NCI-H1694 treated with DMSO at 0.1 percent for 48 hours (cell line): ENCODE results near the gene KLHL6.
A peak's percentile ranks its signal among the peaks of the same experiment; 100 is the strongest.
"Not testable (repeated sequence)": the region's sequence is repeated elsewhere in the genome, so short reads cannot be mapped to it uniquely, and the experiment has no call there.

Experiments
- DNase-seq: peaks from one replicate; lab custom pipeline; 2025; lab: John Stamatoyannopoulos, UW

KLHL6 gene

GRCh38 chr3:183485093-183485492 is 70.4 kb downstream of the KLHL6 start:
- no peak for DNase-seq

GRCh38 chr3:183484431-183485075 is 71.0 kb downstream of the KLHL6 start:
- DNase-seq = no peak

DNA sequence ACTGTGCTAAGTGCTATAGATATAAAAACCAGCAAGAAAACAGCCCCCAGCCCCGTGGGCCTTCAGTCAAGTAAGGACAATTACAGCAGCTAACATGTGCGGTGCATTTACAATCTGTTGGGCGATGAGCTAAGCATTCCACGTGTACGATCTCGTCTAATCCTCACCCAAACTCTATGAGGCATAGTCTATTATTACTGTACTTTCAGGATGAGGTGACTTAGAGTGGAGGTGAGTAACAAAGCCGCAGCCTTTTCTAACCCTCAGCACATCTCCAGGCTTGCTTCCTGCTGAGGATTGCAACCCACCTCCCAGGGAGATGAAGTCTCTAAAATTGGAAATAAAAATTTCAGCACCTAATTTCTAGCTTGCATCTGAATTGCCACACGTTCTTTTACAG is 73.9 kb downstream of the KLHL6 start:
- DNase-seq = no peak

GRCh38 chr3:183478501-183478900 is 77.0 kb downstream of the KLHL6 start:
- DNase-seq = no peak

DNA sequence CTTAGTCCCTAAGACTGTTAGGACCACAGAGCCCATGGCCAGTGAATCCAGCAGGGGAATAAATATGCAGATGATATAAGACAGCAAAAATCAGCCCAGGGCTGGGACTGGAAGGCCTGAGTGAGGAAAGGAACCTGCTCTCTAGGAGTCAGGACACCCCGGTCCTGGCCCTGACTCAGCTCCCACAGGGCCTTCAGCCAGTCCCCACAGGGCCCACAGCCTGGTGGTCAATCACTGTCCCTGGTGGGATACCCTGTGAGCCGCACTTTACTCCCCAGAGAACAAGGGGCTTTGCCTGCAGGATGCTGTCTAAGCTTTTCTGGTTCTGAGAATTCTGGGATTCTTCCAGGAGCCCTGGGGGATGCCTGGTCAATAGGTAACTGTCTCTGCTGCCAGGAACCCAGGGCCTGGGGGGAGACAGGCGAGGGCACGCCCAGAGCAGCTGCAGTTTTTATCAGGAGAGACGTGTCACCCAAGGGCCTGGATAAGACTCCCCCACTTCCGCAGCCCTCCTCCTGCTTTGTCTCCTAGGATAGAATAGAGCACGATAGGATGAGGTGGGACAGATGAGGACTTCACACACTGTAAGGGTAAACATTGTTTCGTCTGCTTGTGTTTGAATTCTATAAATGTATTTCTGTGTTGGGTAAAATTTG is 77.6 kb downstream of the KLHL6 start:
- DNase-seq = no peak

GRCh38 chr3:183475764-183476162 is 79.7 kb downstream of the KLHL6 start:
- not testable (repeated sequence) for DNase-seq

DNA sequence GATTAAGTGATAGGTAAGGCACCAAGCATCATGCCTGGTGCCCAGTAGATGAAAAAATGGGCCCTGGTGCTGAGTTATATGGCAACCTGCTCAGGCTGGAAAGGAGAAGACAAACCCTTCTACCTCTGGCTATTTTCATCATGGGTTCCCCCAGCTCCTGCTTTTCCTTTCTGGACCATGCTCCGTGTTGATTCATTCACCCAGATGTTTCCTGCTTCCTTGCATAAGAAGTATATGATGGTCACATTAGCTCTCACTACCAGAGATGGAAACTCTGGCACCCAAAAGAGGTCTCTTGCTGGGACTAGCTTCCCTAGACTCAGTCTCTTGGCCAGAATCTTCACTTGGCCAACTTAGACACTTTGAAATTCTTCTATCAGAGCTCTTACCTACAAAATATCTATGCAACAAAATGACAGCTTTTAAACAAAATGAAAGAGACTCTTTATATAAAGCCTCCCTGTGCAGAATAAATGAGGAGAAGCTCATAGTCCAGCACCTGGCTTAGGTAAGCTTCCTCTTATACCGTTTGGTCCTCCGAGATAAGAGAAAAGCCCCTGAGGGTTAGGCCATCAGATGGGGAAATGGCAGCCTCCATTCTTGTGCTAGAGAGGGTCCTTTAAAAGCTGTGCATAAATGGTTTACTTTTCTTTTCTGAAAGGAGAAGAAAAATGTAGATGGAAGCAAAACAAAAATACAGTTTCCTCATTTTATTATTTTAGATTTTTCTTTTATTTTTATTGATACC is 80.3 kb downstream of the KLHL6 start:
- DNase-seq = no peak

GRCh38 chr3:183473969-183474368 is 81.5 kb downstream of the KLHL6 start:
- no peak for DNase-seq

GRCh38 chr3:183472155-183472554 is 83.4 kb downstream of the KLHL6 start:
- no peak for DNase-seq

DNA sequence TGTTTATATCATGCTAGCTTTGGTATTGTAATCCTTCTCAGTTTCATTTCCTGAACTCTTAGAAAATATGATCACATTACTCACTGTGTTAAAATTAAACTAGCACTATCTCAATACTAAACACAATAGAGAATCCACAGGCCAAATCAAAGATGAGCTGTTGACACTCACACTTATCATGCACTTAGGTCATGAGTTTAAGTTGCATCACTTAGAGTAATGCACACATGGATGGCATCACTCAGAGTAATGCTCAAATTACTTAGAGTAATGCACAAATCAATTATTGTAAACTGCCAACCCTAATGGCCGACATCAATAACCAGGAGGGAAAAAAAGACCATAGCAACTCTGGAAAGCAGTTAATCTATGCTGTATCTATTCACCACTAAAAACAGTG is 87.1 kb downstream of the KLHL6 start:
- DNase-seq = no peak

DNA sequence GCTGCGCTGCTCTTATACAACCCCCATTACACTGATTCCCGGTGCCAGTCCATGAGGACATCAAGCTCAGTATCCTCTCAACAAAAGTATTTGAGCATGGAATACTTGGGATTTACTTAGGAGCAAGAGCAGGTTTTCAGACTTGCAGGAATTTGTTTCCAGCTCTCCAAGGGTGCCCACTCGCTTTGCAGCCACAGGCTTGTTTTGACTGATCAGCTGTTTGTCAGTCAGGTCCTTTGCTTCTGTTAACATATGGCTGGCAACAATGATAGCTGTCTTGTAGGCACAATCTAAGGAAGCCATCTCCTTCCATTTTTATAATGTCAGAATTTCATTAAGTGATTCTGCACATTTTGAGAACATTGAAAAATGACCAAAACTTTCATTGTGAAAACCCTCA is 88.9 kb downstream of the KLHL6 start:
- DNase-seq = no peak

DNA sequence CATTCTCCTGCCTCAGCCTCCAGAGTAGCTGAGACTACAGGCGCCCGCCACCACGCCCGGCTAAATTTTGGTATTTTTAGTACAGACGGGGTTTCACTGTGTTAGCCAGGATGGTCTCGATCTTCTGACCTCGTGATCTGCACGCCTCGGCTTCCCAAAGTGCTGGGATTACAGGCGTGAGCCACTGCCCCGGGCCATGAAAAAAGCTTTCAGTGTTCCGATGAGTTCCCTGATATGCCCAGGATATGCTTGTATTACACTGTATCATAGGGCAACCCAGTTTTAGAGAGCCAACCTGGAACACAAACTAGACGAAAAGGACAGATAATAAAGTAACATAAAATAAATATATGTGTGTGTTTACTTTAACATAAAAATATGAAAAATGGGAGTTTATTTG is 89.8 kb downstream of the KLHL6 start:
- DNase-seq = not testable (repeated sequence)

- no peak for DNase-seq
Observed at GRCh38 chr3:183464480-183464879, 91.0 kb downstream of the KLHL6 start.

GRCh38 chr3:183460081-183461055 is 95.1 kb downstream of the KLHL6 start:
- DNase-seq = no peak

GRCh38 chr3:183455089-183455488 is 100.4 kb downstream of the KLHL6 start:
- no peak for DNase-seq

DNA sequence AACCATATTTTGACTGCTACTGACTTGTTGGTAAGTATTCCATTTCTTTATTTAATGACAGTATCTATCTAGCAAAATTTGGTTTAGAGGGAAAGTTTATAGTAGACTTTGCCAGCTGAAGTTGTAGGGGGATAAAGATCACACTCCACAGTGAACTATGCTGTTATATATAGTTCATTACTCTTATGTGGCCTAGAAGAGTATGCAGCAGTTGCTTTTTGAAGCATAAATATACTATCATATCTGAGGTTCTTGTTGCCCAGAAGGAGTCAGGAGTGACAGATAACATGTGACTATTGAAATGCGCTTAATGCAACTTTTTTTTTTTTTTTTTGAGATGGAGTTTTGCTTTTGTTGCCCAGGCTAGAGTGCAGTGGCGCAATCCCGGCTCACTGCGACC is 101.4 kb downstream of the KLHL6 start:
- no peak for DNase-seq

DNA sequence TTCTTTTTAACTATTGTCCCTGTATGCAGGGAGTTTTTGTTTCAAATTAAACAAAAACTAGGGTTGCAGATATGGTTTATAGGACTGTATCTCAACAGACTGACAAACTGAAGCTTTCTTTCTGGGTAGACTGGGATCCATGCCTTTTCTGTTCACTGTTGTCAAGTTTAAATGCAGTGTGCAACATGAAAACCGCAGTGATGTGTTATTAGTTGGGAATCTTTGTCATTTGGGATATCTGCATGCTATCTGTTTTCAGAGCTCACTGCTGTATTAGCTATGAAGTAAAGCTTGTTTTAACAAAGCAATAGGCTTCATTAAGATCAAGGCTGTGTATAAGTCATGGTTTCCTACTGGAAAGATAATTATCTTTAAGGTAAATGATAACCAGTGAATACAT is 105.7 kb downstream of the KLHL6 start:
- DNase-seq = no peak

GRCh38 chr3:183449391-183449790 is 106.1 kb downstream of the KLHL6 start:
- no peak for DNase-seq

DNA sequence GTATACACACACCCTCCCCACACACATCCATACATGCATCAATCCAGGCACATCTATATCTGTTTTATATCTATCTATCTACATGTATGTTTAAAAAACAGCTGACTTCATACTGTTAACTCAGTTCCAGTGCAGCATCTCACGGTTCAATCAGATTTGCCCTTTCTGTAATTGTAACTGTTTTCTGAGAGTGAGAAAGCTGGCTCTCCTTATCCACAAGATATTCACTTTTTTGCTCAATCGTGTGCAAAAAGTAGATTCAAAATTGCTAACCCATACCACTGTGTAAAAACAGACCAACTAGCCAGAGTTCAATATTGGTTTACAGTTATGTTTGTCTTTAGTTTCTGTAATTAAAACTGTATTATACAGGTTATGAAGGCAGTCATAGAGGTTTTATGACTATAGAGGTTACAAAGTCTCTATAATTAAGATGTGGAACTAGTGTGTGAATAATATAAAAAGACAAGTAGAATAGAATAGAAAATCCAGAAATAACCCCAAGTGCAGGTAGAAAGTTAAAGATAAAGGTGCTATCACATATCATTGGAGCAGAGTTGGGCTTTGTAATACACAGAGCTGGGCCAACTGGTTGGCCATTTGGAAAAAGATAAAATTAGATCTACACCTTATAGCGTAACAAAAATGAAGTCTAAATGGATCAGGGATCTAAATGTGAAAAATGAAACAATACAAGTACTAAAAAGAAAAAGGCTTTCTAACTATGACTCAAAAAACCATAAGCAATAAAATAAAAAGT is 107.0 kb downstream of the KLHL6 start:
- DNase-seq = no peak

- peak; percentile 78 for DNase-seq
Observed at GRCh38 chr3:183447206-183448001, 108.1 kb downstream of the KLHL6 start.

DNA sequence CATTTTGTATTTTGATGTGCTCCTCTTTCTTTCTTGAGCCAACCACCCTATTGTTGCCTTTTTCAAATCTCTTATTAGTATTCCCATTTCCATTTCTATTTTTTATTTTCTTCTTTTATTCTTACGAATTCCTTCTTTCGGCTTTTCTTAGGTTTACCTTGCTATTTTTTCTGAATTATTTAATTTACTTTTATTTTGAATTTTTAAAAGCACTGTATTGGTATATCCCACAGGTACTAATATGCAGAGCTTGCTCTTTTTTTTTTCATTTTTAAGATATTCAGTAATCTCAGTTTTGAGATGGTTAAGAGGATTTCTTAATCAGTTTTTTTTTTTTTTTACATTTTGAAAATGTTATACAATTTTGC is 108.7 kb downstream of the KLHL6 start:
- no peak for DNase-seq
